ENCODE results near the gene BMPR1A. TPM values are rescaled to one million over a fixed set of nuclear protein-coding genes. Genes with fewer than 3 reads are reported as not detected.
A peak's percentile ranks its signal among the peaks of the same experiment; 100 is the strongest.

Gene BMPR1A
- total RNA-seq, 2 donors from 2014 or later: 69.4 to 96.4 TPM

GRCh38 chr10:86757113-86757972, 924 bp downstream of the BMPR1A start:
- peak; percentile 65 for DNase-seq
- Histone ChIP-seq H3K9me3 (ENCODE audit: control insufficient read depth, low read length) (no peaks in the 10 kb centered on the region), H3K4me3 (ENCODE audit: low read length) (peak overlapping the region; percentile 100), H3K36me3 (ENCODE audit: control insufficient read depth, insufficient read depth, low read length) (peaks cover 4% of the 10 kb centered on the region), H3K27me3 (ENCODE audit: control insufficient read depth, insufficient read depth, low read length, poor library complexity, severe bottlenecking) (no peaks in the 10 kb centered on the region), H3K9ac (ENCODE audit: extremely low read depth, low read length, poor library complexity, severe bottlenecking) (peak overlapping the region; percentile 92), H3K27ac (ENCODE audit: low read depth, low read length) (peak overlapping the region; percentile 86), H3K4me1 (ENCODE audit: control insufficient read depth, insufficient read depth, low read length) (no peaks in the 10 kb centered on the region)
- no peaks in the 10 kb centered on the region for H3K36me3 Mint-ChIP-seq (ENCODE audit: low read depth)
- H3K27me3 Mint-ChIP-seq (ENCODE audit: insufficient read depth): no peaks in the 10 kb centered on the region
- TF ChIP-seq CTCF (conservative IDR thresholded peaks at IDR 0.05): peak; percentile 52
- peak overlapping the region; percentile 93 for H3K4me3 Mint-ChIP-seq
- no peaks in the 10 kb centered on the region for H3K9me3 Mint-ChIP-seq
- peak overlapping the region; percentile 97 for H3K27ac Mint-ChIP-seq
- H3K4me1 Mint-ChIP-seq: peaks cover 36% of the 10 kb centered on the region
- 0 to 1% methylated on average over 19 to 47 of the region's 47 CpGs for WGBS, 2 experiments (ENCODE audit: insufficient coverage in 1 of 2, insufficient read length in 1 of 2)

GRCh38 chr10:86758189-86759072, 2.0 kb downstream of the BMPR1A start:
- WGBS, 2 experiments (ENCODE audit: insufficient coverage in 1 of 2, insufficient read length in 1 of 2): 2 to 4% methylated on average over 4 to 6 of the region's 9 CpGs
- Histone ChIP-seq H3K4me1 (ENCODE audit: control insufficient read depth, insufficient read depth, low read length) (no peaks in the 10 kb centered on the region), H3K36me3 (ENCODE audit: control insufficient read depth, insufficient read depth, low read length) (peaks cover 4% of the 10 kb centered on the region), H3K9ac (ENCODE audit: extremely low read depth, low read length, poor library complexity, severe bottlenecking) (peak overlapping the region; percentile 92), H3K27ac (ENCODE audit: low read depth, low read length) (no peak overlapping the region), H3K27me3 (ENCODE audit: control insufficient read depth, insufficient read depth, low read length, poor library complexity, severe bottlenecking) (no peaks in the 10 kb centered on the region), H3K4me3 (ENCODE audit: low read length) (peak overlapping the region; percentile 100), H3K9me3 (ENCODE audit: control insufficient read depth, low read length) (no peaks in the 10 kb centered on the region)
- Mint-ChIP-seq H3K4me1 (peaks cover 33% of the 10 kb centered on the region), H3K9me3 (no peaks in the 10 kb centered on the region), H3K27ac (peak overlapping the region; percentile 97), H3K27me3 (ENCODE audit: insufficient read depth) (no peaks in the 10 kb centered on the region), H3K36me3 (ENCODE audit: low read depth) (peaks cover 1% of the 10 kb centered on the region), H3K4me3 (peak overlapping the region; percentile 93)
- no peak for DNase-seq
- TF ChIP-seq CTCF (conservative IDR thresholded peaks at IDR 0.05): no peak

- H3K27ac Mint-ChIP-seq: peak overlapping the region; percentile 9
- peaks cover 1% of the 10 kb centered on the region for H3K36me3 Mint-ChIP-seq (ENCODE audit: low read depth)
- H3K27ac ChIP-seq (ENCODE audit: low read depth, low read length): no peak overlapping the region
- 10 to 20% methylated on average over 1 to 3 of the region's 3 CpGs for WGBS, 2 experiments (ENCODE audit: insufficient coverage in 1 of 2, insufficient read length in 1 of 2)
- no peaks in the 10 kb centered on the region for H3K4me1 ChIP-seq (ENCODE audit: control insufficient read depth, insufficient read depth, low read length)
- no peaks in the 10 kb centered on the region for H3K9me3 ChIP-seq (ENCODE audit: control insufficient read depth, low read length)
- peak overlapping the region; percentile 93 for H3K4me3 Mint-ChIP-seq
- peak overlapping the region; percentile 100 for H3K4me3 ChIP-seq (ENCODE audit: low read length)
- H3K27me3 Mint-ChIP-seq (ENCODE audit: insufficient read depth): no peaks in the 10 kb centered on the region
- no peaks in the 10 kb centered on the region for H3K27me3 ChIP-seq (ENCODE audit: control insufficient read depth, insufficient read depth, low read length, poor library complexity, severe bottlenecking)
- H3K9ac ChIP-seq (ENCODE audit: extremely low read depth, low read length, poor library complexity, severe bottlenecking): peak overlapping the region; percentile 4
- TF ChIP-seq CTCF (conservative IDR thresholded peaks at IDR 0.05): no peak
- H3K4me1 Mint-ChIP-seq: peaks cover 26% of the 10 kb centered on the region
- H3K9me3 Mint-ChIP-seq: no peaks in the 10 kb centered on the region
- peaks cover 4% of the 10 kb centered on the region for H3K36me3 ChIP-seq (ENCODE audit: control insufficient read depth, insufficient read depth, low read length)
- no peak for DNase-seq
Measured at GRCh38 chr10:86759073-86759672, 2.8 kb downstream of the BMPR1A start.
